GM21515 (cell line): ENCODE results near the gene ATL1.
"Not testable (repeated sequence)": the region's sequence is repeated elsewhere in the genome, so short reads cannot be mapped to it uniquely, and the experiment has no call there.

ENCODE experiments used
- ATAC-seq: cut with Tn5 transposase; IDR thresholded peaks from one replicate; pipeline ENCODE4 v1.9.1; 2021; ENCODE audit not compliant: unreplicated experiment

ATL1 gene

GRCh38 chr14:50649691-50650090, 89.7 kb downstream of the ATL1 start:
- peak; percentile 43 for ATAC-seq

GRCh38 chr14:50656776-50657175, 96.8 kb downstream of the ATL1 start:
- ATAC-seq = no peak

- no peak for ATAC-seq
Observed at GRCh38 chr14:50657753-50658152, 97.8 kb downstream of the ATL1 start.

GRCh38 chr14:50658203-50658602, 98.3 kb downstream of the ATL1 start:
- ATAC-seq = no peak

GRCh38 chr14:50659327-50659974, 99.5 kb downstream of the ATL1 start:
- ATAC-seq = no peak

GRCh38 chr14:50664579-50664978, 104.6 kb downstream of the ATL1 start:
- not testable (repeated sequence) for ATAC-seq

GRCh38 chr14:50665300-50665699, 105.4 kb downstream of the ATL1 start:
- ATAC-seq = not testable (repeated sequence)

GRCh38 chr14:50666772-50667683, 107.1 kb downstream of the ATL1 start:
- no peak for ATAC-seq

- ATAC-seq = peak; percentile 51
Observed at GRCh38 chr14:50667684-50667995, 107.7 kb downstream of the ATL1 start.

GRCh38 chr14:50667996-50668825, 108.3 kb downstream of the ATL1 start, which contains the start of gene SAV1:
Gene SAV1 (minus strand): TSS chr14:50668306. CDS start chr14:50667967, 339 bp downstream.
- ATAC-seq = peak; percentile 51

GRCh38 chr14:50668826-50669143, 108.8 kb downstream of the ATL1 start:
- ATAC-seq = no peak

GRCh38 chr14:50669441-50669986, 109.6 kb downstream of the ATL1 start:
- ATAC-seq = no peak

GRCh38 chr14:50670196-50670865, 110.4 kb downstream of the ATL1 start:
- no peak for ATAC-seq

GRCh38 chr14:50670866-50671256, 110.9 kb downstream of the ATL1 start:
- no peak for ATAC-seq

- no peak for ATAC-seq
Observed at GRCh38 chr14:50675597-50675996, 115.7 kb downstream of the ATL1 start.

GRCh38 chr14:50676814-50677516, 117.0 kb downstream of the ATL1 start:
- peak; percentile 48 for ATAC-seq

- peak; percentile 49 for ATAC-seq
Observed at GRCh38 chr14:50677527-50678063, 117.7 kb downstream of the ATL1 start.

- no peak for ATAC-seq
Observed at GRCh38 chr14:50678163-50678562, 118.2 kb downstream of the ATL1 start.

- ATAC-seq = no peak
Observed at GRCh38 chr14:50679674-50680073, 119.7 kb downstream of the ATL1 start.
